Activated CD8-positive, alpha-beta memory T cell treated with anti-CD3 and anti-CD28 coated beads, Interleukin-2, amount 10 ng/mL, durations not matched to agents 7 days and 5 days (primary cell): ENCODE data around the gene TTLL6. TPM values are rescaled to one million over a fixed set of nuclear protein-coding genes. Genes with fewer than 3 reads are reported as not detected.
"Not testable (repeated sequence)": the region's sequence is repeated elsewhere in the genome, so short reads cannot be mapped to it uniquely, and the experiment has no call there.

Experiments used
- ATAC-seq: fragments of 150-1000 bp; cut with Tn5 transposase; one replicate; pipeline ENCODE4 v1.10.0; 2021; ENCODE audit warnings: moderate library complexity
- CTCF ChIA-PET: fragments of 350-600 bp; sonication (Branson Sonifier 250); formaldehyde crosslinking; loops from one replicate; lab custom pipeline; 2021; ENCODE audit warnings: antibody characterized with exemption; lab: Charles Lee
- DNase-seq: peaks from one replicate; pipeline ENCODE4 v3.0.0-alpha.2; 2020
- H3K27ac Mint-ChIP-seq: one replicate; pipeline ENCODE4 v1.8.0; 2021; ENCODE audit warnings: mild to moderate bottlenecking, mixed read lengths
- H3K27me3 Mint-ChIP-seq: one replicate; pipeline ENCODE4 v1.8.0; 2021; ENCODE audit warnings: mixed read lengths
- H3K36me3 Mint-ChIP-seq: one replicate; pipeline ENCODE4 v1.8.0; 2021; ENCODE audit warnings: mild to moderate bottlenecking, mixed read lengths
- H3K4me1 Mint-ChIP-seq: one replicate; pipeline ENCODE4 v1.8.0; 2021; ENCODE audit warnings: mixed read lengths
- H3K4me3 Mint-ChIP-seq: one replicate; pipeline ENCODE4 v1.8.0; 2021; ENCODE audit warnings: mild to moderate bottlenecking, moderate library complexity, mixed read lengths
- H3K9me3 Mint-ChIP-seq: one replicate; pipeline ENCODE4 v1.8.0; 2022; ENCODE audit warnings: low read depth, mixed read lengths
- total RNA-seq, 2 experiments: library from RNA; stranded (reverse); gene quantifications; one replicate each; pipeline ENCODE4 v1.2.3, GENCODE V29; 2021

The TTLL6 gene
- total RNA-seq, 2 experiments from 2014 or later = not detected

GRCh38 chr17:48809182-48809581 is 7.8 kb downstream of the TTLL6 start:
- ATAC-seq (no peak), DNase-seq (no peak)
- no peak overlapping the region for H3K27ac Mint-ChIP-seq
- no peaks in the 10 kb centered on the region for H3K36me3 Mint-ChIP-seq
- no peak overlapping the region for H3K4me3 Mint-ChIP-seq
- peaks cover 26% of the 10 kb centered on the region for H3K27me3 Mint-ChIP-seq
- CTCF ChIA-PET = interaction anchor here (1.4 to 31.8 kb wide), 2 partner anchors 72 to 85 kb away, joined by 4 to 714 read pairs; no protein-coding TSS in a partner anchor
- H3K9me3 Mint-ChIP-seq = no peaks in the 10 kb centered on the region
- peaks cover 2% of the 10 kb centered on the region for H3K4me1 Mint-ChIP-seq

DNA sequence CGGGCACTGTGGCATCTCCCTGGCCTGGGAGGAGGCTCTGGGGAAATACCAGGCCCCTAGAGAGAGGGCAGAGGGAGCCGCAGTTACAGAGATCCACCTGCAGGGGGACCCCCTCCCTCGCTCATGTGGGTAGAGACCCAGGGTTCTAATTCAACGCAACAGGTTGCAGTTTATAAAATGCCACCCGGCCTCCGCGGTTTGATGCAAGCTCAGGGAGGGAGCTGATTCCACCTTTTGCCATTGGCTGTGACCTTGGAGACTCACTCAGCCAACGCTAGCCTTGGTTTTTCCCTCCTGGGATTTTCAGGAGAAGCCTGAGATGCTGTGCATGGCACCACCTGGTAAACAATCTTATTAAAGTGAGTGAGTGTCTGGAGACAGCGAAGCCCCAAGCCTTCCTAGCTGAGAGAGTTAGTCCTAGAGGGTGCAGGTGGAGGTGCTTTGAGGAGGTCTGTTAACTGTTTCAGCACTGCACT is 12.1 kb downstream of the TTLL6 start:
- Mint-ChIP-seq H3K4me3 (no peak overlapping the region), H3K27me3 (peaks cover 31% of the 10 kb centered on the region), H3K27ac (no peak overlapping the region), H3K9me3 (no peaks in the 10 kb centered on the region), H3K4me1 (peaks cover 2% of the 10 kb centered on the region), H3K36me3 (no peaks in the 10 kb centered on the region)
- CTCF ChIA-PET = interaction anchor here (0.6 to 31.8 kb wide), 20 partner anchors 8 to 227 kb away, joined by 3 to 714 read pairs (median 6); partner anchors contain the start of genes ATP5MC1 and TTLL6
- DNase-seq (peak; percentile 74), ATAC-seq (peak; percentile 91)

- no peaks in the 10 kb centered on the region for H3K9me3 Mint-ChIP-seq
- no peak overlapping the region for H3K4me3 Mint-ChIP-seq
- ATAC-seq = no peak
- peaks cover 48% of the 10 kb centered on the region for H3K27me3 Mint-ChIP-seq
- no peak for DNase-seq
- H3K36me3 Mint-ChIP-seq = no peaks in the 10 kb centered on the region
- H3K4me1 Mint-ChIP-seq = peaks cover 2% of the 10 kb centered on the region
- CTCF ChIA-PET = interaction anchor here (1.6 to 31.8 kb wide), 3 partner anchors 16 to 122 kb away, joined by 4 to 714 read pairs (median 8); no protein-coding TSS in a partner anchor
- H3K27ac Mint-ChIP-seq = no peak overlapping the region
These were observed 16.3 kb downstream of the TTLL6 start for GRCh38 chr17:48800626-48801217.

GRCh38 chr17:48799069-48799723 is 17.8 kb downstream of the TTLL6 start:
- Mint-ChIP-seq H3K4me1 (no peaks in the 10 kb centered on the region), H3K4me3 (no peak overlapping the region), H3K36me3 (no peaks in the 10 kb centered on the region), H3K27me3 (peaks cover 43% of the 10 kb centered on the region), H3K9me3 (no peaks in the 10 kb centered on the region), H3K27ac (no peak overlapping the region)
- ATAC-seq = no peak
- CTCF ChIA-PET = interaction anchor here (0.9 to 31.8 kb wide), 5 partner anchors 15 to 121 kb away, joined by 3 to 714 read pairs (median 4); no protein-coding TSS in a partner anchor
- no peak for DNase-seq

DNA sequence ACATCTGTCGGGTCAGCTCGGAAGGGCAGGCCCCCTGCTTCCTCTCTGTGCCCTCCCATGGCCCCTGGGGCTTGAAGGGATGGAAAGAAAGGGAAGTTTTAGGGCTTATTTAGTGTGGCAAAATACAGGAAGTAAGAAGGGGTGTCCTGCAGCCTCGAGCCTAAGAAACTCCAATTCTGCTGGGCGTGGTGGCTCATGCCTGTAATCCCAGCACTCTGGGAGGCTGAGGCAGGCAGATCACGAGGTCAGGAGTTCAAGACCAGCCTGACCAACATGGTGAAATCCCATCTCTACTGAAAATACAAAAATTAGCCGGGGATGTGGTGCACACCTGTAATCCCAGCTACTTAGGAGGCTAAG is 20.9 kb downstream of the TTLL6 start:
- not testable (repeated sequence) for DNase-seq, H3K36me3 Mint-ChIP-seq, H3K27ac Mint-ChIP-seq, H3K9me3 Mint-ChIP-seq, H3K4me3 Mint-ChIP-seq, ATAC-seq
- Mint-ChIP-seq H3K27me3 (peaks cover 48% of the 10 kb centered on the region), H3K4me1 (peaks cover 14% of the 10 kb centered on the region)
- CTCF ChIA-PET = interaction anchor here (0.9 to 31.8 kb wide), 5 partner anchors 8 to 85 kb away, joined by 3 to 714 read pairs (median 4); no protein-coding TSS in a partner anchor

GRCh38 chr17:48795444-48796162 is 21.4 kb downstream of the TTLL6 start:
- H3K9me3 Mint-ChIP-seq = no peaks in the 10 kb centered on the region
- no peak overlapping the region for H3K27ac Mint-ChIP-seq
- peaks cover 14% of the 10 kb centered on the region for H3K4me1 Mint-ChIP-seq
- CTCF ChIA-PET = interaction anchor here (1.0 to 31.8 kb wide), 4 partner anchors 9 to 85 kb away, joined by 3 to 714 read pairs (median 4); no protein-coding TSS in a partner anchor
- H3K27me3 Mint-ChIP-seq = peaks cover 47% of the 10 kb centered on the region
- no peaks in the 10 kb centered on the region for H3K36me3 Mint-ChIP-seq
- no peak overlapping the region for H3K4me3 Mint-ChIP-seq
- ATAC-seq (no peak), DNase-seq (no peak)

- H3K27me3 Mint-ChIP-seq = peaks cover 50% of the 10 kb centered on the region
- ATAC-seq = no peak
- H3K4me1 Mint-ChIP-seq = peaks cover 14% of the 10 kb centered on the region
- no peaks in the 10 kb centered on the region for H3K9me3 Mint-ChIP-seq
- H3K27ac Mint-ChIP-seq = no peak overlapping the region
- DNase-seq = no peak
- H3K4me3 Mint-ChIP-seq = no peak overlapping the region
- no peaks in the 10 kb centered on the region for H3K36me3 Mint-ChIP-seq
- CTCF ChIA-PET = interaction anchor here (1.2 to 2.0 kb wide), 4 partner anchors 87 to 114 kb away, joined by 4 to 9 read pairs (median 5); no protein-coding TSS in a partner anchor
These were observed 24.8 kb downstream of the TTLL6 start for GRCh38 chr17:48792033-48792798.

- CTCF ChIA-PET = interaction anchor here (0.8 to 2.0 kb wide), 14 partner anchors 15 to 241 kb away, joined by 3 to 13 read pairs (median 4); partner anchors contain the start of gene PRAC2
- no peak overlapping the region for H3K27ac Mint-ChIP-seq
- ATAC-seq = peak; percentile 72
- H3K4me1 Mint-ChIP-seq = peaks cover 14% of the 10 kb centered on the region
- H3K9me3 Mint-ChIP-seq = no peaks in the 10 kb centered on the region
- DNase-seq = peak; percentile 52
- no peak overlapping the region for H3K4me3 Mint-ChIP-seq
- no peaks in the 10 kb centered on the region for H3K36me3 Mint-ChIP-seq
- peaks cover 50% of the 10 kb centered on the region for H3K27me3 Mint-ChIP-seq
These were observed 25.6 kb downstream of the TTLL6 start for GRCh38 chr17:48791128-48792032.

GRCh38 chr17:48790607-48791127 is 26.4 kb downstream of the TTLL6 start:
- Mint-ChIP-seq H3K4me3 (no peak overlapping the region), H3K27ac (no peak overlapping the region), H3K9me3 (no peaks in the 10 kb centered on the region), H3K4me1 (peaks cover 14% of the 10 kb centered on the region), H3K27me3 (peaks cover 51% of the 10 kb centered on the region), H3K36me3 (no peaks in the 10 kb centered on the region)
- CTCF ChIA-PET = interaction anchor here (0.8 to 2.8 kb wide), 16 partner anchors 16 to 242 kb away, joined by 3 to 13 read pairs (median 4); partner anchors contain the start of gene PRAC2
- DNase-seq = no peak
- no peak for ATAC-seq

GRCh38 chr17:48787828-48788227 is 29.2 kb downstream of the TTLL6 start:
- no peaks in the 10 kb centered on the region for H3K36me3 Mint-ChIP-seq
- H3K4me1 Mint-ChIP-seq = peaks cover 13% of the 10 kb centered on the region
- CTCF ChIA-PET = interaction anchor here (2.3 to 2.8 kb wide), 3 partner anchors 90 to 109 kb away, joined by 9 to 15 read pairs (median 10); no protein-coding TSS in a partner anchor
- no peaks in the 10 kb centered on the region for H3K9me3 Mint-ChIP-seq
- H3K27ac Mint-ChIP-seq = no peak overlapping the region
- H3K4me3 Mint-ChIP-seq = no peak overlapping the region
- no peak for DNase-seq
- ATAC-seq = no peak
- peaks cover 42% of the 10 kb centered on the region for H3K27me3 Mint-ChIP-seq

- ATAC-seq = no peak
- Mint-ChIP-seq H3K27ac (no peak overlapping the region), H3K36me3 (no peaks in the 10 kb centered on the region), H3K4me1 (no peaks in the 10 kb centered on the region), H3K27me3 (peaks cover 32% of the 10 kb centered on the region), H3K4me3 (no peak overlapping the region), H3K9me3 (no peaks in the 10 kb centered on the region)
- DNase-seq = no peak
- CTCF ChIA-PET = interaction anchor here (0.7 to 1.0 kb wide), 2 partner anchors 10 to 33 kb away, joined by 3 to 4 read pairs; no protein-coding TSS in a partner anchor
These were observed 37.6 kb downstream of the TTLL6 start for GRCh38 chr17:48779421-48779820.
